ENCODE data around the gene JAZF1.

Gene JAZF1

GRCh38 chr7:28176645-28177044, 4.0 kb downstream of the JAZF1 start:
- Histone ChIP-seq H3K27ac (ENCODE audit: low read depth, low read length, severe bottlenecking) (no peak overlapping the region), H3K9me3 (ENCODE audit: control insufficient read depth, low read length) (no peaks in the 10 kb centered on the region)
- 85 to 95% methylated on average over 2 of the region's 2 CpGs for WGBS, 2 experiments (ENCODE audit: insufficient coverage in 2 of 2)

GRCh38 chr7:28176174-28176573, 4.4 kb downstream of the JAZF1 start:
- Histone ChIP-seq H3K9me3 (ENCODE audit: control insufficient read depth, low read length) (no peaks in the 10 kb centered on the region), H3K4me1 (ENCODE audit: control insufficient read depth, insufficient read depth, low read length, poor library complexity, severe bottlenecking) (peaks cover 21% of the 10 kb centered on the region), H3K4me3 (ENCODE audit: extremely low read depth, insufficient read depth, low read length, poor library complexity, severe bottlenecking) (no peak overlapping the region), H3K36me3 (ENCODE audit: control insufficient read depth, insufficient read depth, low read length) (no peaks in the 10 kb centered on the region), H3K27ac (ENCODE audit: low read depth, low read length, severe bottlenecking) (no peak overlapping the region)
- WGBS, 2 experiments (ENCODE audit: insufficient coverage in 2 of 2), result 71 to 78% methylated on average over 4 of the region's 4 CpGs

More at GRCh38 chr7:28176645-28177044, 4.0 kb downstream of the JAZF1 start:
- H3K4me1 ChIP-seq (ENCODE audit: control insufficient read depth, insufficient read depth, low read length, poor library complexity, severe bottlenecking), result peaks cover 21% of the 10 kb centered on the region
- no peak overlapping the region for H3K4me3 ChIP-seq (ENCODE audit: extremely low read depth, insufficient read depth, low read length, poor library complexity, severe bottlenecking)
- H3K36me3 ChIP-seq (ENCODE audit: control insufficient read depth, insufficient read depth, low read length), result no peaks in the 10 kb centered on the region

- H3K27ac ChIP-seq (ENCODE audit: low read depth, low read length, severe bottlenecking), result no peak overlapping the region
- peaks cover 21% of the 10 kb centered on the region for H3K4me1 ChIP-seq (ENCODE audit: control insufficient read depth, insufficient read depth, low read length, poor library complexity, severe bottlenecking)
- H3K36me3 ChIP-seq (ENCODE audit: control insufficient read depth, insufficient read depth, low read length), result no peaks in the 10 kb centered on the region
- no peak overlapping the region for H3K4me3 ChIP-seq (ENCODE audit: extremely low read depth, insufficient read depth, low read length, poor library complexity, severe bottlenecking)
- 88 to 90% methylated on average over 4 to 6 of the region's 8 CpGs for WGBS, 2 experiments (ENCODE audit: insufficient coverage in 2 of 2)
- H3K9me3 ChIP-seq (ENCODE audit: control insufficient read depth, low read length), result no peaks in the 10 kb centered on the region
Observed at GRCh38 chr7:28174901-28175661, 5.5 kb downstream of the JAZF1 start.

GRCh38 chr7:28174442-28174841, 6.2 kb downstream of the JAZF1 start:
- no peak overlapping the region for H3K4me3 ChIP-seq (ENCODE audit: extremely low read depth, insufficient read depth, low read length, poor library complexity, severe bottlenecking)
- WGBS, 2 experiments (ENCODE audit: insufficient coverage in 2 of 2), result 96 to 100% methylated on average over 2 to 3 of the region's 5 CpGs

GRCh38 chr7:28173531-28173930, 7.1 kb downstream of the JAZF1 start:
- H3K36me3 ChIP-seq (ENCODE audit: control insufficient read depth, insufficient read depth, low read length), result no peaks in the 10 kb centered on the region
- H3K27ac ChIP-seq (ENCODE audit: low read depth, low read length, severe bottlenecking), result no peak overlapping the region
- no peak overlapping the region for H3K4me3 ChIP-seq (ENCODE audit: extremely low read depth, insufficient read depth, low read length, poor library complexity, severe bottlenecking)
- 80 to 100% methylated on average over 1 of the region's 1 CpG for WGBS, 2 experiments (ENCODE audit: insufficient coverage in 2 of 2)
- peaks cover 15% of the 10 kb centered on the region for H3K4me1 ChIP-seq (ENCODE audit: control insufficient read depth, insufficient read depth, low read length, poor library complexity, severe bottlenecking)
- H3K9me3 ChIP-seq (ENCODE audit: control insufficient read depth, low read length), result no peaks in the 10 kb centered on the region

More at GRCh38 chr7:28174442-28174841, 6.2 kb downstream of the JAZF1 start:
- H3K4me1 ChIP-seq (ENCODE audit: control insufficient read depth, insufficient read depth, low read length, poor library complexity, severe bottlenecking), result peaks cover 21% of the 10 kb centered on the region
- H3K9me3 ChIP-seq (ENCODE audit: control insufficient read depth, low read length), result no peaks in the 10 kb centered on the region
- H3K27ac ChIP-seq (ENCODE audit: low read depth, low read length, severe bottlenecking), result no peak overlapping the region
- H3K36me3 ChIP-seq (ENCODE audit: control insufficient read depth, insufficient read depth, low read length), result no peaks in the 10 kb centered on the region

GRCh38 chr7:28172958-28173357, 7.6 kb downstream of the JAZF1 start:
- no peak overlapping the region for H3K27ac ChIP-seq (ENCODE audit: low read depth, low read length, severe bottlenecking)
- 84 to 100% methylated on average over 2 to 3 of the region's 3 CpGs for WGBS, 2 experiments (ENCODE audit: insufficient coverage in 2 of 2)
- H3K4me3 ChIP-seq (ENCODE audit: extremely low read depth, insufficient read depth, low read length, poor library complexity, severe bottlenecking), result no peak overlapping the region
- no peaks in the 10 kb centered on the region for H3K9me3 ChIP-seq (ENCODE audit: control insufficient read depth, low read length)
- no peaks in the 10 kb centered on the region for H3K36me3 ChIP-seq (ENCODE audit: control insufficient read depth, insufficient read depth, low read length)
- peaks cover 15% of the 10 kb centered on the region for H3K4me1 ChIP-seq (ENCODE audit: control insufficient read depth, insufficient read depth, low read length, poor library complexity, severe bottlenecking)

- Histone ChIP-seq H3K9me3 (ENCODE audit: control insufficient read depth, low read length) (no peaks in the 10 kb centered on the region), H3K4me1 (ENCODE audit: control insufficient read depth, insufficient read depth, low read length, poor library complexity, severe bottlenecking) (peaks cover 12% of the 10 kb centered on the region), H3K27ac (ENCODE audit: low read depth, low read length, severe bottlenecking) (no peak overlapping the region), H3K4me3 (ENCODE audit: extremely low read depth, insufficient read depth, low read length, poor library complexity, severe bottlenecking) (no peak overlapping the region), H3K36me3 (ENCODE audit: control insufficient read depth, insufficient read depth, low read length) (no peaks in the 10 kb centered on the region)
- 82 to 100% methylated on average over 1 to 3 of the region's 6 CpGs for whole genome bisulfite sequencing, 2 experiments (ENCODE audit: insufficient coverage in 2 of 2)
Observed at GRCh38 chr7:28170701-28171100, 9.9 kb downstream of the JAZF1 start.

- 56 to 89% methylated on average over 1 of the region's 1 CpG for WGBS, 2 experiments (ENCODE audit: insufficient coverage in 2 of 2)
- Histone ChIP-seq H3K36me3 (ENCODE audit: control insufficient read depth, insufficient read depth, low read length) (no peaks in the 10 kb centered on the region), H3K4me1 (ENCODE audit: control insufficient read depth, insufficient read depth, low read length, poor library complexity, severe bottlenecking) (peaks cover 5% of the 10 kb centered on the region), H3K9me3 (ENCODE audit: control insufficient read depth, low read length) (no peaks in the 10 kb centered on the region), H3K4me3 (ENCODE audit: extremely low read depth, insufficient read depth, low read length, poor library complexity, severe bottlenecking) (no peak overlapping the region), H3K27ac (ENCODE audit: low read depth, low read length, severe bottlenecking) (no peak overlapping the region)
Observed at GRCh38 chr7:28169230-28169629, 11.4 kb downstream of the JAZF1 start.

GRCh38 chr7:28168393-28169158, 12.0 kb downstream of the JAZF1 start:
- Histone ChIP-seq H3K4me3 (ENCODE audit: extremely low read depth, insufficient read depth, low read length, poor library complexity, severe bottlenecking) (no peak overlapping the region), H3K9me3 (ENCODE audit: control insufficient read depth, low read length) (no peaks in the 10 kb centered on the region), H3K4me1 (ENCODE audit: control insufficient read depth, insufficient read depth, low read length, poor library complexity, severe bottlenecking) (peaks cover under 1% of the 10 kb centered on the region), H3K36me3 (ENCODE audit: control insufficient read depth, insufficient read depth, low read length) (no peaks in the 10 kb centered on the region), H3K27ac (ENCODE audit: low read depth, low read length, severe bottlenecking) (no peak overlapping the region)
- 93 to 100% methylated on average over 2 to 5 of the region's 5 CpGs for WGBS, 2 experiments (ENCODE audit: insufficient coverage in 2 of 2)

- Histone ChIP-seq H3K36me3 (ENCODE audit: control insufficient read depth, insufficient read depth, low read length) (no peaks in the 10 kb centered on the region), H3K27ac (ENCODE audit: low read depth, low read length, severe bottlenecking) (no peak overlapping the region), H3K4me3 (ENCODE audit: extremely low read depth, insufficient read depth, low read length, poor library complexity, severe bottlenecking) (no peak overlapping the region), H3K9me3 (ENCODE audit: control insufficient read depth, low read length) (no peaks in the 10 kb centered on the region), H3K4me1 (ENCODE audit: control insufficient read depth, insufficient read depth, low read length, poor library complexity, severe bottlenecking) (no peaks in the 10 kb centered on the region)
- 91 to 100% methylated on average over 2 to 4 of the region's 5 CpGs for WGBS, 2 experiments (ENCODE audit: insufficient coverage in 2 of 2)
Observed at GRCh38 chr7:28166982-28167715, 13.4 kb downstream of the JAZF1 start.
